Activated CD8-positive, alpha-beta T cell treated with anti-CD3 and anti-CD28 coated beads for 36 hours (primary cell): Measurements from ENCODE around the gene FXR2. TPM values are rescaled to one million over a fixed set of nuclear protein-coding genes. Genes with fewer than 3 reads are reported as not detected.
"Not testable (repeated sequence)": the region's sequence is repeated elsewhere in the genome, so short reads cannot be mapped to it uniquely, and the experiment has no call there.

Source experiments
- ATAC-seq: fragments of 200-7000 bp; cut with Tn5 transposase; one replicate; pipeline ENCODE4 v1.10.0; 2021; ENCODE audit warnings: mild to moderate bottlenecking, moderate library complexity
- CTCF ChIA-PET: fragments of 350-600 bp; sonication (Branson Sonifier 250); formaldehyde crosslinking; loops from one replicate; lab custom pipeline; 2021; ENCODE audit warnings: antibody characterized with exemption; lab: Charles Lee
- POLR2A ChIA-PET: fragments of 350-600 bp; sonication (Branson Sonifier 250); formaldehyde crosslinking; loops from one replicate; lab custom pipeline; 2021; ENCODE audit warnings: antibody characterized with exemption; lab: Charles Lee
- DNase-seq: peaks from one replicate; pipeline ENCODE4 v3.0.0-alpha.2; 2020
- H3K27ac Mint-ChIP-seq: one replicate; pipeline ENCODE4 v1.8.0; 2021; ENCODE audit warnings: mild to moderate bottlenecking, mixed read lengths
- H3K27me3 Mint-ChIP-seq: one replicate; pipeline ENCODE4 v1.8.0; 2021; ENCODE audit warnings: mixed read lengths
- H3K36me3 Mint-ChIP-seq: one replicate; pipeline ENCODE4 v1.8.0; 2021; ENCODE audit warnings: low read depth, mixed read lengths
- H3K4me1 Mint-ChIP-seq: one replicate; pipeline ENCODE4 v1.8.0; 2021; ENCODE audit warnings: low read depth, mixed read lengths
- H3K4me3 Mint-ChIP-seq: one replicate; pipeline ENCODE4 v1.8.0; 2021; ENCODE audit warnings: mild to moderate bottlenecking, moderate library complexity, mixed read lengths
- H3K9me3 Mint-ChIP-seq: one replicate; pipeline ENCODE4 v1.8.0; 2021; ENCODE audit warnings: mixed read lengths
- CTCF ChIP-seq: fragments of 200-600 bp; IDR thresholded peaks from one replicate; pipeline ENCODE4 v1.8.0; 2022; ENCODE audit warnings: antibody characterized with exemption, mild to moderate bottlenecking
- intact Hi-C: fragments of 100-400 bp; cut with micrococcal nuclease; formaldehyde crosslinking; loops from one replicate; pipeline ENCODE4 v1.10.0; 2022
- total RNA-seq, 2 experiments: library from RNA; stranded (reverse); gene quantifications; one replicate each; pipeline ENCODE4 v1.2.3, GENCODE V29; 2021

The FXR2 gene
- total RNA-seq, 2 experiments from 2014 or later = 28.6 to 33.1 TPM

GRCh38 chr17:7610641-7611040 lies 4.1 kb downstream of the FXR2 start:
- Mint-ChIP-seq H3K27ac (no peak overlapping the region), H3K9me3 (no peaks in the 10 kb centered on the region), H3K36me3 (peaks cover 7% of the 10 kb centered on the region), H3K4me3 (no peak overlapping the region), H3K4me1 (peaks cover 37% of the 10 kb centered on the region), H3K27me3 (no peaks in the 10 kb centered on the region)
- intact Hi-C loops = no loop called here
- CTCF ChIA-PET = interaction anchor here (1.0 kb wide), 1 partner anchor 13 kb away, joined by 3 read pairs; no protein-coding TSS in a partner anchor
- POLR2A ChIA-PET = interaction anchor here (1.9 kb wide), 1 partner anchor 15 kb away, joined by 7 read pairs; no protein-coding TSS in a partner anchor
- TF ChIP-seq CTCF = no peak
- ATAC-seq (no peak), DNase-seq (no peak)

GRCh38 chr17:7606280-7606679 lies 8.4 kb downstream of the FXR2 start:
- intact Hi-C loops = no loop called here
- no peak for TF ChIP-seq CTCF
- ChIA-PET POLR2A (interaction anchor here (0.7 to 1.5 kb wide), 2 partner anchors 8 to 73 kb away, joined by 3 to 4 read pairs; no protein-coding TSS in a partner anchor), CTCF (interaction anchor here (0.9 to 1.1 kb wide), 2 partner anchors 9 to 18 kb away, joined by 3 to 4 read pairs; no protein-coding TSS in a partner anchor)
- Mint-ChIP-seq H3K9me3 (no peaks in the 10 kb centered on the region), H3K4me3 (no peak overlapping the region), H3K27ac (no peak overlapping the region), H3K27me3 (no peaks in the 10 kb centered on the region), H3K4me1 (peaks cover 15% of the 10 kb centered on the region), H3K36me3 (peaks cover 19% of the 10 kb centered on the region)
- no peak for ATAC-seq
- DNase-seq = no peak

GRCh38 chr17:7597561-7597960 lies 17.1 kb downstream of the FXR2 start:
- CTCF ChIA-PET = interaction anchor here (0.6 kb wide), 2 partner anchors 13 to 82 kb away, joined by 3 read pairs; no protein-coding TSS in a partner anchor
- H3K4me1 Mint-ChIP-seq, H3K4me3 Mint-ChIP-seq, ATAC-seq, DNase-seq, H3K27me3 Mint-ChIP-seq, H3K27ac Mint-ChIP-seq, POLR2A ChIA-PET, intact Hi-C loops, H3K9me3 Mint-ChIP-seq: not testable (repeated sequence)
- peaks cover 41% of the 10 kb centered on the region for H3K36me3 Mint-ChIP-seq

GRCh38 chr17:7593296-7593695 lies 21.4 kb downstream of the FXR2 start:
- DNase-seq = no peak
- no peak for TF ChIP-seq CTCF
- H3K27me3 Mint-ChIP-seq = no peaks in the 10 kb centered on the region
- ATAC-seq = no peak
- H3K36me3 Mint-ChIP-seq = peaks cover 47% of the 10 kb centered on the region
- ChIA-PET CTCF (interaction anchor here (0.8 to 2.1 kb wide), 2 partner anchors 33 to 94 kb away, joined by 3 to 7 read pairs; partner anchors contain the start of gene TP53), POLR2A (interaction anchor here (1.2 to 1.5 kb wide), 2 partner anchors 13 to 93 kb away, joined by 3 read pairs; no protein-coding TSS in a partner anchor)
- no peak overlapping the region for H3K4me3 Mint-ChIP-seq
- peak overlapping the region; percentile 8 for H3K27ac Mint-ChIP-seq
- intact Hi-C loops = no loop called here
- no peaks in the 10 kb centered on the region for H3K9me3 Mint-ChIP-seq
- no peaks in the 10 kb centered on the region for H3K4me1 Mint-ChIP-seq

- TF ChIP-seq CTCF = no peak
- Mint-ChIP-seq H3K4me1 (no peaks in the 10 kb centered on the region), H3K9me3 (no peaks in the 10 kb centered on the region), H3K27me3 (no peaks in the 10 kb centered on the region), H3K36me3 (peaks cover 55% of the 10 kb centered on the region), H3K4me3 (no peak overlapping the region), H3K27ac (no peak overlapping the region)
- POLR2A ChIA-PET = interaction anchor here (0.8 to 1.5 kb wide), 3 partner anchors 12 to 94 kb away, joined by 3 read pairs; partner anchors contain the start of gene CD68
- no peak for ATAC-seq
- CTCF ChIA-PET = interaction anchor here (0.6 to 1.1 kb wide), 3 partner anchors 26 to 81 kb away, joined by 3 to 5 read pairs (median 3); no protein-coding TSS in a partner anchor
- no peak for DNase-seq
- intact Hi-C loops = no loop called here
Measured at GRCh38 chr17:7592422-7593021, 22.2 kb downstream of the FXR2 start.
